ENCODE measurements around the gene CHML.

Gene CHML

GRCh38 chr1:241615043-241615974 lies 24.9 kb downstream of the CHML start:
- no peak for DNase-seq

- DNase-seq, result no peak
These were observed 25.6 kb downstream of the CHML start for GRCh38 chr1:241614572-241614971.

- DNase-seq, result no peak
These were observed 26.0 kb downstream of the CHML start for GRCh38 chr1:241614144-241614543.

- DNase-seq, result no peak
These were observed 27.4 kb downstream of the CHML start for GRCh38 chr1:241612533-241613477.

- no peak for DNase-seq
These were observed 28.4 kb downstream of the CHML start for GRCh38 chr1:241611736-241612135.

GRCh38 chr1:241611063-241611462 lies 29.1 kb downstream of the CHML start:
- peak; percentile 79 for DNase-seq

- peak; percentile 25 for DNase-seq
These were observed 29.9 kb downstream of the CHML start for GRCh38 chr1:241610056-241610815.

- no peak for DNase-seq
These were observed 31.7 kb downstream of the CHML start for GRCh38 chr1:241608379-241609033.

GRCh38 chr1:241607497-241607896 lies 32.7 kb downstream of the CHML start:
- DNase-seq, result no peak

GRCh38 chr1:241606544-241606943 lies 33.6 kb downstream of the CHML start:
- DNase-seq, result no peak

GRCh38 chr1:241605146-241605805 lies 34.9 kb downstream of the CHML start:
- no peak for DNase-seq

- DNase-seq, result no peak
These were observed 36.4 kb downstream of the CHML start for GRCh38 chr1:241603731-241604245.

GRCh38 chr1:241600496-241600901 lies 39.7 kb downstream of the CHML start:
- no peak for DNase-seq

GRCh38 chr1:241598249-241598648 lies 41.9 kb downstream of the CHML start:
- DNase-seq, result no peak

GRCh38 chr1:241596633-241597032 lies 43.5 kb downstream of the CHML start:
- DNase-seq, result no peak

GRCh38 chr1:241593186-241593585 lies 47.0 kb downstream of the CHML start:
- no peak for DNase-seq

GRCh38 chr1:241592273-241592958 lies 47.8 kb downstream of the CHML start:
- DNase-seq, result no peak

GRCh38 chr1:241591736-241592135 lies 48.4 kb downstream of the CHML start:
- DNase-seq, result no peak

GRCh38 chr1:241591317-241591716 lies 48.9 kb downstream of the CHML start:
- DNase-seq, result no peak

- DNase-seq, result no peak
These were observed 49.5 kb downstream of the CHML start for GRCh38 chr1:241590719-241591118.
